GM21529 (cell line): ENCODE measurements around the gene POU2F1.
A peak's percentile ranks its signal among the peaks of the same experiment; 100 is the strongest.
"Not testable (repeated sequence)": the region's sequence is repeated elsewhere in the genome, so short reads cannot be mapped to it uniquely, and the experiment has no call there.

ENCODE experiments used
- ATAC-seq: cut with Tn5 transposase; IDR thresholded peaks from one replicate; pipeline ENCODE4 v1.9.1; 2021; ENCODE audit not compliant: unreplicated experiment

POU2F1 gene

GRCh38 chr1:167205306-167206050, 15.2 kb upstream of the POU2F1 start:
- not testable (repeated sequence) for ATAC-seq

GRCh38 chr1:167206166-167206835, 14.4 kb upstream of the POU2F1 start:
- no peak for ATAC-seq

DNA sequence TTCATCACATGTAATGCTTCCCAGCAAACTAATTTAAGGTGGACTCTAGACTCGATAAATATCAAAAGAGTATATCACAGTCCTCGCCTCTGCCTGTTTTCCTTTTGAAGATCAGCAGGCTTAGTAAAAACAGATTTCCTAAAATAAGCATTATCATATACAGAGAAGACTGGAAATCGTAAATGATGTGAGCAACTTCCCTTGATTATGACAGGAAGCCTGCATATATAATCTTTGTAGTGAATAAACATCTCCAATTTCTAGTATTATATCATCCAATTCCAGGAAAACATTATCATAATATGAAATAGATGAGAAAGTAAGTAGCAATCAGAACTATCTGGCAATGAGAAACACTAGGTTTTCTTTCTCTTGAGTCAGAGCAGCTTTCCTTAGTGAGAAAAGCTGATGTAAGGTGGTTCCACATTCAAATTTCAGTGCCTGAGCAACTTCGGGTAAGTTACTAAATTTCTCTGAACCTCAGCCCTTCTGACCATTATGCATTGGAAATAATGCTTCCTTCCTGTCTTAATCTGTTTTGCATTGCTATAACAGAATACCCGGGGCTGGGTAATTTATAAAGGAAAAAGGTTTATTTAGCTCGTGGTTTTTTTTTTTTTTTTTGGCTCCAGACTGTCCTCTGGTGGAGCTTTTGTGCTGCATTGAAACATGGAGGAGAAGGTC, 12.6 kb upstream of the POU2F1 start:
- no peak for ATAC-seq

- no peak for ATAC-seq
Measured at GRCh38 chr1:167208624-167208976, 12.1 kb upstream of the POU2F1 start.

GRCh38 chr1:167209044-167209443, 11.6 kb upstream of the POU2F1 start:
- no peak for ATAC-seq

GRCh38 chr1:167210966-167211674, 9.6 kb upstream of the POU2F1 start:
- ATAC-seq, result no peak

DNA sequence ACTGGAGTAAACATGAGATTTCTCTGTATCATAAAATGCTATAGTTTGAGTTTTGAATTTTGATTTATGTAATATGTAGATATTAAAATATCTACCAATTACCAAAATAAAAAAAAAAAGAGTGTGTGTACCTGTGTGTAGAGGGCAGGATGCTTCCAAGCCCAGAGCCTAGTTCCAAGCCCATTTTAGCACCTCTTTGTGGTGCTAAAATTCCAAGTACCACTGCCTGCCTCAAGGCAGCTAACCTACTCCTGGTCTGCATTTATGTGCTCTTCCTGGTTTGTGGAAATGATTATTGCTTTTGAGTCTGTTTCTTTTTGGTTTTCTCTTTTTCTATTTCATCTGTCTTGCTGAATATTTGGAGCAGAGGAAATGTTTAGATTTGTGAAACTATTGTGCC, 8.7 kb upstream of the POU2F1 start:
- ATAC-seq, result no peak

DNA sequence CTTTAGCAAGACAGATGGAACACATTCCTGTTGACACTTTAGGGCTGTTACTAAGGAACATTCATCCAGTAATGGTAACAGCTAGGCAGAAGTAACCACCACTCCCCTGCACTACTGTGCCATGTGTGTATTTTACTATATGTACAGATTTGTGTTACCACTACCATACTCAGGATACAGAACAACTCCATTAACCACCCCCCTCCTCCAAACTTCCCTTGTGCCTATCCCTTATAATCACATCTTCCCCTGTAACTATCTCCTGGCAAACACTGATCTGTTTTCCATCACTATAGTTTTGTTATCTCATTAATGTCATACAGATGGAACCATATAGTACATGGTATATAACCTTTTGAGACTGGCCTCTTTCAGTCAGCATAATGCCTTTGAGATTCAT, 3.9 kb upstream of the POU2F1 start:
- no peak for ATAC-seq

DNA sequence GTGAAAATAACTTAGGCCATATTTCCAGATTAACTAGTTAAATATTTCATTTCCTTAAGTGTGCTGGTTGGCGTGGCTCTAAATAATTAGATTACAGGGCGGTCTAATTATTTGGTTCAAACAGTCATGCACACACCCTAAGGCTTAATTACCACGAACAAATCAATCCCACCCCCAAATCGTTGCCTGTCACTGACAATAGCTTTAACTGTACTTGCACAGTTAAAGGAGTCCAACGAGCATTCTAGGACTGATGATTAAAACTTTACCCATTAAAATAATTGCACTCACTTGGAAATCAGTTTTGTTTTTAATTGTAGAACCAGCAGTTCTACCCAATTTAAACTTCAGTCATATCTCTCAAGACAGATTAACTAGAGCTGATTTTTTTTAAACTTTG, 1.5 kb upstream of the POU2F1 start:
- no peak for ATAC-seq

- ATAC-seq, result peak; percentile 37
Measured at GRCh38 chr1:167219646-167220536, 795 bp upstream of the POU2F1 start.

- peak; percentile 9 for ATAC-seq
Measured at GRCh38 chr1:167221126-167221737, 546 bp downstream of the POU2F1 start.

GRCh38 chr1:167221738-167222610, 1.3 kb downstream of the POU2F1 start:
- ATAC-seq, result peak; percentile 54

DNA sequence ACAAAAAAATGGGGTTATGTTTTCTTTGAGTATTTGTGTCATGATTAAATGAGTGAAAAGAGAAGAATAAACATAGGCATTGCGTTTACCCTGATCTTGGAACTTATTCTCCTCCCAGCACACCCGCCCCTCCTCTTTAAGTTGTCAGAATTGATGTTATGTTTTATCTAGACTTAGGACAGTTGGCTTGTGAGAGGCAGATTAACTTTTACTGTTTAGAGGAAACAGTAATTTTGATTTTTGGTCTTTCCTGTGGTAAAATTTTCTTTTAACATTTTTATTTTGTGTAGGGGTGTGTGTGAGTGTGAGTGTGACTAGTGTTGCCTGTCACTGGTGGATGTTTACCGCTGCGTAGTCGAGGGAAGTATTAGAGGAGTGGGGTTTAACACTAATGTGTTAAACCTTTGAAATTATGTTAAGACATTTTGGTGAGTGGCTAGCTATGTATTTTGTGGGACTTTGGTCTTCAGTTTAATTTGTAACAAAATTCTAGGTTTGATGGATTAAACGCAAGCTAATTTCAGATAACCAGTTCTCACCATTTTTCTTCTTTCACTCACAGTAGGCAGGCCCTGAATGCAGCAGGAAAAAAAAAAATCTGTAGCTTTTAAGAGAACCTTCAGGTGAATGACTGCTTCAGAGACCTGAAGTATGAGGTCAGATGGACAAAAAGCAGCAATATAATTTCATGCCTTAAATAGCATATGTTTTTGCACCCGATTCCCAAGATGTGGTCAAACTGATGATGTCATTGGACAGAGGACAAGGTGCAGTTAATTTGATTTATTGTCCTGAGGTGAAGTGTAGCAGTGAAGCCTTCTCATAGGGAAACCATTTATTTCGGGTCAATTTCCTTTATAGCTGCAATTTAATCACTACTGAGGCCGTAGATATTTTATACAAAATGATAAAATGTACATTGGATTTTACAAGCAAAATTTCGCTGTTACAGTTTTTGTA, 2.7 kb downstream of the POU2F1 start:
- ATAC-seq, result no peak

DNA sequence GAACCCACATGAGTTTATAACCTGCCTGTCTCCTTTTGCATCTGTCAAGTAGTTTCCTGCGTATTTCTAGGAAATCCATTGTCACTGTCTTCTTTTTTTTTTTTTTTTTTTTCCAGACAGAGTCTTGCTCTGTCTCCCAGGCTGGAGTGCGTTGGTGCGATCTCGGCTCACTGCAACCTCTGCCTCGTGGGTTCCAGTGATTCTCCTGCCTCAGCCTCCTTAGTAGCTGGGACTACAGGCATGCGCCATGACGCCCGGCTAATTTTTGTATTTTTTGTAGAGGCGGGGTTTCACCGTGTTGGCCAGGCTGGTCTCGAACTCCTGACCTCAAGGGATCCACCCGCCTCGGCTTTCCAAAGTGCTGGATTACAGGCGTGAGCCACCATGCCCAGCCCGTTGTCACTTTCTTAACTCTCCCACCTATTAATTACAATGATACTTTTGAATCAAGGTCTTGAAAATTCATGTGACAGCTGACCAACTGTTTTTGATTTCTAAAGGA, 4.1 kb downstream of the POU2F1 start:
- ATAC-seq, result not testable (repeated sequence)

DNA sequence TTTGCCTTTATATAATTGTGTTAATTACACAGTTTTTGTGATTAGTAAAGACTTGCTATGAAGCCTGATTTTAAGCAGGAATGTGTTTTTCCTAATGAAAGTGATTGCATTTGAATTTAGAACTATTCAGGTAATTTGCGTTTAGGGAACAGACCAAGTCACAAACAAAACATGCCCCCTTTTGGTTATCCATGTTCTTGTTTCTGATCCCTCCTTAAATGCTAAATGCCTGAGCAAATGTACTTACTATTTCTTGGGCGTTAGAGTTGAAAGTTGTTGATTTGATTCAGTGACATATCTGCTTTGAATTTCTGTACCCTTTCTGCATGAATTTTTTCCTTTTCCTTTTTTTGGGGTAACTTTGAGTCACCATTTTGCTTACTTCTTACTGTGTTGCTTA, 5.2 kb downstream of the POU2F1 start:
- ATAC-seq, result no peak

GRCh38 chr1:167227934-167228378, 7.3 kb downstream of the POU2F1 start:
- ATAC-seq, result no peak

- no peak for ATAC-seq
Measured at GRCh38 chr1:167229719-167230385, 9.2 kb downstream of the POU2F1 start.
